Neural cell (in vitro differentiated cells): ENCODE results near the gene FGF12. TPM values are rescaled to one million over a fixed set of nuclear protein-coding genes. Genes with fewer than 3 reads are reported as not detected.

Experiments
- H2AFZ ChIP-seq: fragments of 200-600, 300-800 bp; sonication (generic), shearing (Covaris generic); 2 replicates; pipeline ENCODE4 v1.6.0; 2014; ENCODE audit warnings: low read depth, mild to moderate bottlenecking, antibody characterized with exemption, low read length, moderate library complexity
- H3F3A ChIP-seq: fragments of 200-600 bp; shearing (Covaris generic); 2 replicates; pipeline ENCODE4 v1.6.1; 2016; ENCODE audit warnings: mild to moderate bottlenecking, moderate library complexity, mixed read lengths, antibody characterized with exemption, low read length; ENCODE audit not compliant: insufficient read depth, poor library complexity, severe bottlenecking
- H3K27ac ChIP-seq: fragments of 200-600, 300-800 bp; sonication (generic), shearing (Covaris generic); 2 replicates; pipeline ENCODE4 v1.5.1; 2014; ENCODE audit warnings: mild to moderate bottlenecking, low read length, moderate library complexity
- H3K27me3 ChIP-seq: fragments of 300-800, 200-600 bp; sonication (generic), shearing (Covaris generic); 2 replicates; pipeline ENCODE4 v1.6.0; 2014; ENCODE audit warnings: mild to moderate bottlenecking, low read depth, low read length, moderate library complexity; ENCODE audit not compliant: insufficient read depth
- H3K36me3 ChIP-seq: fragments of 300-800, 200-600 bp; sonication (generic), shearing (Covaris generic); 2 replicates; pipeline ENCODE4 v1.5.1; 2014; ENCODE audit warnings: mild to moderate bottlenecking, antibody characterized with exemption, low read length, moderate library complexity; ENCODE audit not compliant: insufficient read depth
- H3K4me2 ChIP-seq: fragments of 300-800, 200-600 bp; sonication (generic), shearing (Covaris generic); 2 replicates; pipeline ENCODE4 v1.6.0; 2014; ENCODE audit warnings: mild to moderate bottlenecking, low read length
- H3K4me3 ChIP-seq: fragments of 300-800, 200-600 bp; sonication (generic), shearing (Covaris generic); 2 replicates; pipeline ENCODE4 v1.5.1; 2014; ENCODE audit warnings: mild to moderate bottlenecking, low read length, moderate library complexity
- H3K79me2 ChIP-seq: fragments of 200-600 bp; shearing (Covaris generic); replicated peaks from 2 replicates; pipeline ENCODE4 v1.6.0; 2014; ENCODE audit warnings: mild to moderate bottlenecking, low read length, moderate library complexity; ENCODE audit not compliant: insufficient read depth
- H3K9ac ChIP-seq: fragments of 300-800, 200-600 bp; sonication (generic), shearing (Covaris generic); 2 replicates; pipeline ENCODE4 v1.6.1; 2016; ENCODE audit warnings: mild to moderate bottlenecking, low read length, mixed read lengths
- H3K9me2 ChIP-seq: fragments of 200-600 bp; shearing (Covaris generic); 2 replicates; pipeline ENCODE4 v1.6.1; 2016; ENCODE audit warnings: mild to moderate bottlenecking, low read length, mixed read lengths; ENCODE audit not compliant: insufficient read depth
- H3K9me3 ChIP-seq: fragments of 200-600, 300-800 bp; sonication (generic), shearing (Covaris generic); 2 replicates; pipeline ENCODE4 v1.6.1; 2016; ENCODE audit warnings: mild to moderate bottlenecking, mixed run types, low read length, moderate library complexity, mixed read lengths
- H4K20me1 ChIP-seq: fragments of 200-600 bp; shearing (Covaris generic); 2 replicates; pipeline ENCODE4 v1.6.1; 2016; ENCODE audit warnings: mild to moderate bottlenecking, mixed run types; ENCODE audit not compliant: insufficient read depth
- CTCF ChIP-seq: fragments of 450-650 bp; IDR thresholded peaks from 2 replicates; pipeline ENCODE4 v1.5.1; 2014; ENCODE audit warnings: antibody characterized with exemption, mild to moderate bottlenecking, moderate library complexity; ENCODE audit not compliant: poor library complexity, severe bottlenecking
- EP300 ChIP-seq: fragments of 450-650 bp; conservative IDR thresholded peaks from 2 replicates; pipeline ENCODE4 v1.6.1; 2014; ENCODE audit warnings: antibody characterized with exemption, mild to moderate bottlenecking, moderate library complexity; ENCODE audit not compliant: poor library complexity, severe bottlenecking
- EZH2 ChIP-seq: fragments of 200-600, 300-800 bp; shearing (Covaris generic), sonication (generic); IDR thresholded peaks from 2 replicates; pipeline ENCODE4 v1.6.1; 2014; ENCODE audit warnings: antibody characterized with exemption, low read length, borderline replicate concordance, mild to moderate bottlenecking; ENCODE audit not compliant: insufficient read depth, poor library complexity, severe bottlenecking
- MXI1 ChIP-seq: fragments of 450-650 bp; conservative IDR thresholded peaks from 2 replicates; pipeline ENCODE4 v1.6.1; 2014; ENCODE audit warnings: antibody characterized with exemption, mild to moderate bottlenecking; ENCODE audit not compliant: poor library complexity, severe bottlenecking
- POLR2AphosphoS5 ChIP-seq: IDR thresholded peaks from 2 replicates; pipeline ENCODE4 v1.6.1; 2012
- RAD21 ChIP-seq: fragments of 450-650 bp; conservative IDR thresholded peaks from 2 replicates; pipeline ENCODE4 v1.6.1; 2014; ENCODE audit warnings: antibody characterized with exemption, mild to moderate bottlenecking, moderate library complexity
- REST ChIP-seq: IDR thresholded peaks from 2 replicates; pipeline ENCODE4 v1.6.1; 2012; ENCODE audit warnings: borderline replicate concordance
- SMC3 ChIP-seq: fragments of 450-650 bp; conservative IDR thresholded peaks from 2 replicates; pipeline ENCODE4 v1.6.1; 2014; ENCODE audit warnings: antibody characterized with exemption, mild to moderate bottlenecking, moderate library complexity; ENCODE audit not compliant: poor library complexity
- TAF1 ChIP-seq: IDR thresholded peaks from 2 replicates; pipeline ENCODE4 v1.6.1; 2012; ENCODE audit warnings: low read depth
- polyA plus RNA-seq: library from polyadenylated mRNA; depleted of rRNA; stranded (reverse); fragments of >200 nt; gene quantifications from 2 replicates; pipeline ENCODE4 v1.2.3, GENCODE V29; 2014

Gene FGF12
- polyA plus RNA-seq, 1 donor from 2014 or later = 4.8 TPM

GRCh38 chr3:192636517-192637444 is 90.6 kb downstream of the FGF12 start:
- Histone ChIP-seq H3K27me3 (no peaks in the 10 kb centered on the region), H4K20me1 (no peaks in the 10 kb centered on the region), H3K4me3 (no peak overlapping the region), H3K9me2 (no peaks in the 10 kb centered on the region), H2AFZ (no peak overlapping the region), H3K27ac (no peak overlapping the region), H3K9me3 (no peaks in the 10 kb centered on the region), H3K79me2 (no peaks in the 10 kb centered on the region), H3K9ac (no peak overlapping the region), H3K4me2 (no peak overlapping the region), H3K36me3 (no peaks in the 10 kb centered on the region), H3F3A (no peaks in the 10 kb centered on the region)
- TF ChIP-seq REST (no peak), EZH2 (no peak), RAD21 (no peak), TAF1 (no peak), EP300 (no peak), CTCF (no peak), SMC3 (no peak), POLR2AphosphoS5 (no peak), MXI1 (no peak)

- no peak for TF ChIP-seq MXI1
- no peak for TF ChIP-seq REST
- Histone ChIP-seq H2AFZ (no peak overlapping the region), H3K4me3 (no peak overlapping the region), H3K27ac (no peak overlapping the region), H3K27me3 (no peaks in the 10 kb centered on the region), H3F3A (no peaks in the 10 kb centered on the region), H3K36me3 (no peaks in the 10 kb centered on the region), H3K9me2 (no peaks in the 10 kb centered on the region), H3K9me3 (no peaks in the 10 kb centered on the region), H3K79me2 (no peaks in the 10 kb centered on the region), H4K20me1 (no peaks in the 10 kb centered on the region), H3K9ac (no peak overlapping the region), H3K4me2 (no peak overlapping the region)
These were observed 97.9 kb downstream of the FGF12 start for GRCh38 chr3:192629429-192629828.
